Mesothelial cell of epicardium (in vitro differentiated cells): ENCODE results near the gene NAALADL2. TPM values are rescaled to one million over a fixed set of nuclear protein-coding genes. Genes with fewer than 3 reads are reported as not detected.

Experiments
- DNase-seq, 2 experiments: peaks; one replicate each; pipeline ENCODE4 v3.0.0; 2021; ENCODE audit warnings: low spot score in 2 of 2; ENCODE audit not compliant: unreplicated experiment in 2 of 2
- H3K27ac Mint-ChIP-seq: 2 replicates; pipeline ENCODE4 v1.8.0; 2021; ENCODE audit warnings: mixed read lengths
- H3K27me3 Mint-ChIP-seq: 2 replicates; pipeline ENCODE4 v1.8.0; 2021; ENCODE audit warnings: low read depth, mixed read lengths
- H3K36me3 Mint-ChIP-seq: 2 replicates; pipeline ENCODE4 v1.8.0; 2021; ENCODE audit warnings: mixed read lengths
- H3K4me1 Mint-ChIP-seq: 2 replicates; pipeline ENCODE4 v1.8.0; 2021; ENCODE audit warnings: mixed read lengths
- H3K4me3 Mint-ChIP-seq: 2 replicates; pipeline ENCODE4 v1.8.0; 2021; ENCODE audit warnings: mild to moderate bottlenecking, moderate library complexity, mixed read lengths
- H3K9me3 Mint-ChIP-seq: 2 replicates; pipeline ENCODE4 v1.8.0; 2021; ENCODE audit warnings: mixed read lengths
- total RNA-seq: library from RNA; stranded (reverse); gene quantifications from 3 replicates; pipeline ENCODE4 v1.2.1, GENCODE V29; 2021
- TF ChIP-seq, protein P1 (sequence below): fragments of 200-600 bp; sonication (generic); IDR thresholded peaks from one replicate; pipeline ENCODE4 v1.5.0; 2021; ENCODE audit warnings: antibody characterized with exemption; ENCODE audit not compliant: unreplicated experiment

The NAALADL2 gene
- total RNA-seq, 1 donor from 2014 or later = 27.9 TPM

DNA sequence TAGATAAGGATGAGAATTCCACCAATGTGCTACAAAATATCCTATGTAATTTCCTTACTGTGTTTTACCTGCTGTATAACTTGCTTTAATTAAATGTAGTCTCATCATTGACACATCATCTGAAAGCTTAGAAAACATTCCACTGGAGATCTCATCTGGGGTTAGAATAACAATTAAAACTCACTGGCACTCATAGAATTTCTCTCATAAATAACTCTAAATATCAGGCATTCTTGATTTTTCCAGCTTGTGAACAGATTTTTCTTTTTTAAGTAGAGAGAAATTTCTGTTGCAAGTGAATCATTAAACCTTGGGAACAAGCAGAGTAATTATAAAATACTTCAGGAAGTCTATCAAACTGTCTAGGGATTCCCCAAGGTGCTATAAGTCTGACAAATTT is 843.8 kb downstream of the NAALADL2 start:
- Mint-ChIP-seq H3K4me1 (peaks cover 26% of the 10 kb centered on the region), H3K27me3 (no peaks in the 10 kb centered on the region), H3K36me3 (peaks cover 3% of the 10 kb centered on the region), H3K4me3 (no peak overlapping the region), H3K9me3 (peaks cover 8% of the 10 kb centered on the region), H3K27ac (no peak overlapping the region)
- DNase-seq = no peak
- TF ChIP-seq, protein P1, sequence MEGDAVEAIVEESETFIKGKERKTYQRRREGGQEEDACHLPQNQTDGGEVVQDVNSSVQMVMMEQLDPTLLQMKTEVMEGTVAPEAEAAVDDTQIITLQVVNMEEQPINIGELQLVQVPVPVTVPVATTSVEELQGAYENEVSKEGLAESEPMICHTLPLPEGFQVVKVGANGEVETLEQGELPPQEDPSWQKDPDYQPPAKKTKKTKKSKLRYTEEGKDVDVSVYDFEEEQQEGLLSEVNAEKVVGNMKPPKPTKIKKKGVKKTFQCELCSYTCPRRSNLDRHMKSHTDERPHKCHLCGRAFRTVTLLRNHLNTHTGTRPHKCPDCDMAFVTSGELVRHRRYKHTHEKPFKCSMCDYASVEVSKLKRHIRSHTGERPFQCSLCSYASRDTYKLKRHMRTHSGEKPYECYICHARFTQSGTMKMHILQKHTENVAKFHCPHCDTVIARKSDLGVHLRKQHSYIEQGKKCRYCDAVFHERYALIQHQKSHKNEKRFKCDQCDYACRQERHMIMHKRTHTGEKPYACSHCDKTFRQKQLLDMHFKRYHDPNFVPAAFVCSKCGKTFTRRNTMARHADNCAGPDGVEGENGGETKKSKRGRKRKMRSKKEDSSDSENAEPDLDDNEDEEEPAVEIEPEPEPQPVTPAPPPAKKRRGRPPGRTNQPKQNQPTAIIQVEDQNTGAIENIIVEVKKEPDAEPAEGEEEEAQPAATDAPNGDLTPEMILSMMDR = no peak

DNA sequence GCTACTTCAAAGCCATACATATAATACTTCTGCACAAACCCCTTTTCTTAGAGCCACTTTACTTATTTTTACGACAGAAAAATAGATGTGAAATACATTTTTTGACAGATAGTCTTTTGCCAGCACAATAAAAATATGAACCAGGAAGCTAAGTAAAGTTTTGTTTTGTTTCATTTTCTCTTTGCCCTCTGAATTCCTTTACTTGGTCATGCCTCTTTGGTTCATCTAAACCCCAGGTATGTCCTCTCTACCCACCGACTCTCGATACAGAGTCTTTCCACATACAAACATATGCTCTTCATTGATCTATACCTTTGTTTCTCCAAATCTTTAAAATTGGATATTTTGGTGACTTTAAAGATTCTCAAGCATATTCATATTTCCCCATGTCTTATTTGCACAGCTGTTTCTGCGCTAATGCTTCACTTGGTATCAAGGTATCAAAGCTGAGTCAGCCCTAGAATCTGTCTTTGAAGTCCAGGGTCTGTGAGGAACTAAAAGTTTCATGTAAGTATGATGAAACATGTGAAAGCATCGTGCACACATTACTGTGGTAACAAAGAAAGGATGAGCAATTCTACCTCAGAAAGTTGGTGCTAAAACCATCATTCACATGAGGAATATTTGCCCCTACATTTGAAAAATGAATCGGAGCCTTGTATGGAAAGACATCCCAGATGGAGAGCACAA is 845.4 kb downstream of the NAALADL2 start:
- H3K36me3 Mint-ChIP-seq = peaks cover 3% of the 10 kb centered on the region
- TF ChIP-seq, protein P1 = no peak
- no peaks in the 10 kb centered on the region for H3K27me3 Mint-ChIP-seq
- no peak overlapping the region for H3K4me3 Mint-ChIP-seq
- H3K4me1 Mint-ChIP-seq = peaks cover 26% of the 10 kb centered on the region
- DNase-seq = no peak
- H3K9me3 Mint-ChIP-seq = peaks cover 8% of the 10 kb centered on the region
- no peak overlapping the region for H3K27ac Mint-ChIP-seq

DNA sequence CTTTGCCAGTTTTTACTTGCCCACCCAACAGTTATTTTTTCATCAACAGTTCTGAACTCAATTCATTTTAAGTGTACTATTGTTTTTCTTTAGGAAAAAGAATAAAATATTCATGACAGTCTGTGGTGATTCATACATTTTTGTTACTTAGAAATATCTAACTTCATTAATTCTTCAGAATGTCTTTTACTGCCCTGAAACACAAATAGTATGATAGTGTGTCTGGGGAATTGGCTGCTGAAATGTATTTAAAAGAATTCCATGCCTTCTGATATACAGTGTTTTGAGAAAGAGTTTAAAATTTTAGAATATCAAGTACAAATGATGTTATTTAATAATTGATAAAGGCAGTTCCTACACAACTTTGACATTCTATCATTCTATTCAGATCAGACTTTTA is 854.1 kb downstream of the NAALADL2 start:
- Mint-ChIP-seq H3K27ac (no peak overlapping the region), H3K36me3 (peaks cover 4% of the 10 kb centered on the region), H3K4me1 (no peaks in the 10 kb centered on the region), H3K9me3 (peaks cover 6% of the 10 kb centered on the region), H3K4me3 (no peak overlapping the region), H3K27me3 (no peaks in the 10 kb centered on the region)
- no peak for DNase-seq
- TF ChIP-seq, protein P1 = no peak

DNA sequence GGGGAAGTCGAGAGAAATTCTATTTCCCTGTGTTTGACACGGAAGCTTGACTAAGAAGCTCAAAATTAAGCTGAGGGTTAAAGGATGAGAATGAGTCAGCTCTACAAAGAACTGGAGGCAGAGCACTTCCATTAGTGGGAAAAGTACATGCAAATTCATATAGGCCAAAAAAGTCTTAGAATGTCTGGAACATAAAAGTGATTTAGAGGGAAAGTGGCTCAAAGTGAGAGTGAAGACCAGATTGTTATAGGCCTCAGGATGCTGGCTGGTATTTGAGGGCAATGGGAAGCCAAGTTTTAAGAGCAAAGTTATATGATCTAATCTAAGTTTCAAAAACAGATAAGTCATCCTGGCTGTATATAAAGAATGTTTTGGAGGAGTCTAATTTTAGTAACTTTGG is 857.3 kb downstream of the NAALADL2 start:
- Mint-ChIP-seq H3K4me3 (no peak overlapping the region), H3K27me3 (no peaks in the 10 kb centered on the region), H3K9me3 (peaks cover 9% of the 10 kb centered on the region), H3K4me1 (no peaks in the 10 kb centered on the region), H3K27ac (no peak overlapping the region), H3K36me3 (peaks cover 6% of the 10 kb centered on the region)
- TF ChIP-seq, protein P1 = no peak
- no peak for DNase-seq

DNA sequence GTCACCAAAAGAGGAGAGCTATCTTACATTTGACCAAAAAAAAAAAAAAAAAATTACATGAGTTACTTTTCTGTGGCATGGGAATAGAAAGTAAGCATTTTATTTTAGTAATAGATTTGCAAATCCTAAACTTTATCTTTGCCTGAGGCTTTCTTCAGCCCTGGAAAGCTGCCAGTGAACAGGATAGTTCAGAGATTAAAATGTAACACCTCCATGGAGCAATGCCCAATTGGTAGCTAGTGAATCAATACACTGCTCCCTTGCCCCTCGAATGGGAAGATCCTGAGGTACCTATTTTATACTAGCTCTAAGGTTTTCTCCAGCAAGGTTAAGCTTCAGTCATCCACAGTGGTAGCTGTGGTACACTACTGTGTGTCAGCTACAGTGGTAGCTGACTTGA is 867.1 kb downstream of the NAALADL2 start:
- H3K27ac Mint-ChIP-seq = no peak overlapping the region
- TF ChIP-seq, protein P1 = no peak
- no peaks in the 10 kb centered on the region for H3K9me3 Mint-ChIP-seq
- H3K4me1 Mint-ChIP-seq = peaks cover 5% of the 10 kb centered on the region
- H3K27me3 Mint-ChIP-seq = no peaks in the 10 kb centered on the region
- no peak overlapping the region for H3K4me3 Mint-ChIP-seq
- no peaks in the 10 kb centered on the region for H3K36me3 Mint-ChIP-seq
- DNase-seq = no peak
